Measurements from ENCODE around the gene SLC1A7. TPM values are rescaled to one million over a fixed set of nuclear protein-coding genes. Genes with fewer than 3 reads are reported as not detected.

SLC1A7 gene
- total RNA-seq, 4 donors from 2014 or later, result 0.45 to 3.7 (median 0.84) TPM

- intact Hi-C loops (cut with DNase I), result loop anchor here (10.0 kb wide), 1 partner anchor 116 kb away; no protein-coding TSS in a partner anchor
- WGBS, result 82% methylated on average over 5 of the region's 7 CpGs
- H3K9me3 ChIP-seq, result no peaks in the 10 kb centered on the region
- peaks cover 0 to 9% (median 0%) of the 10 kb centered on the region in 4 donors for H3K36me3 ChIP-seq
- peaks cover 0 to 17% (median 9%) of the 10 kb centered on the region in 4 donors for H3K4me1 ChIP-seq
- no peak overlapping the region for H3K4me3 ChIP-seq
- no peak for DNase-seq (ENCODE audit: extremely low spot score)
- no peak overlapping the region for H3K27ac ChIP-seq (replicated peaks in 1 of 4)
- no peaks in the 10 kb centered on the region for H3K27me3 ChIP-seq
- TF ChIP-seq EP300 (IDR thresholded peaks at IDR 0.05) (no peak), POLR2A (IDR thresholded peaks at IDR 0.05; ENCODE audit: low read depth) (no peak), POLR2AphosphoS5 (IDR thresholded peaks at IDR 0.05) (no peak), CTCF (IDR thresholded peaks at IDR 0.05) (no peak)
Observed at GRCh38 chr1:53069265-53069662, 73.2 kb downstream of the SLC1A7 start.

- H3K27ac ChIP-seq (replicated peaks in 1 of 4), result peak overlapping the region in 1 of 4 donors; percentile 6
- intact Hi-C loops (cut with DNase I), result loop anchor here (10.0 kb wide), 1 partner anchor 116 kb away; no protein-coding TSS in a partner anchor
- H3K4me1 ChIP-seq, result peaks cover 0 to 9% (median 5%) of the 10 kb centered on the region in 4 donors
- 88% methylated on average over 4 of the region's 7 CpGs for WGBS
- no peaks in the 10 kb centered on the region for H3K9me3 ChIP-seq
- DNase-seq (ENCODE audit: extremely low spot score), result no peak
- TF ChIP-seq POLR2A (IDR thresholded peaks at IDR 0.05; ENCODE audit: low read depth), result no peak
- no peak for TF ChIP-seq POLR2AphosphoS5 (IDR thresholded peaks at IDR 0.05)
- peaks cover 0 to 9% (median 0%) of the 10 kb centered on the region in 4 donors for H3K36me3 ChIP-seq
- H3K27me3 ChIP-seq, result peaks cover 0 to 3% (median 0%) of the 10 kb centered on the region in 4 donors
- H3K4me3 ChIP-seq, result no peak overlapping the region
Observed at GRCh38 chr1:53068314-53069099, 73.9 kb downstream of the SLC1A7 start.

- peaks cover 0 to 9% (median 0%) of the 10 kb centered on the region in 4 donors for H3K36me3 ChIP-seq
- no peak overlapping the region for H3K4me3 ChIP-seq
- WGBS, result 87% methylated on average over 2 of the region's 2 CpGs
- peak overlapping the region in 1 of 4 donors; percentile 6 for H3K27ac ChIP-seq (replicated peaks in 1 of 4)
- TF ChIP-seq CTCF (IDR thresholded peaks at IDR 0.05) (no peak), POLR2A (IDR thresholded peaks at IDR 0.05; ENCODE audit: low read depth) (no peak)
- peaks cover 2 to 14% (median 9%) of the 10 kb centered on the region in 4 donors for H3K4me1 ChIP-seq
- peaks cover 0 to 9% (median 4%) of the 10 kb centered on the region in 4 donors for H3K27me3 ChIP-seq
- no peak for DNase-seq (ENCODE audit: extremely low spot score)
- no peaks in the 10 kb centered on the region for H3K9me3 ChIP-seq
- intact Hi-C loops (cut with DNase I), result loop anchor here (10.0 kb wide), 1 partner anchor 117 kb away; no protein-coding TSS in a partner anchor
Observed at GRCh38 chr1:53067886-53068285, 74.6 kb downstream of the SLC1A7 start.

GRCh38 chr1:53066891-53067738, 75.3 kb downstream of the SLC1A7 start:
- 86% methylated on average over 9 of the region's 13 CpGs for WGBS
- intact Hi-C loops (cut with DNase I), result loop anchor here (10.0 kb wide), 1 partner anchor 118 kb away; no protein-coding TSS in a partner anchor

More at GRCh38 chr1:53066891-53067738, 75.3 kb downstream of the SLC1A7 start:
- TF ChIP-seq EP300 (IDR thresholded peaks at IDR 0.05) (no peak), CTCF (IDR thresholded peaks at IDR 0.05) (no peak), POLR2AphosphoS5 (IDR thresholded peaks at IDR 0.05) (no peak), POLR2A (IDR thresholded peaks at IDR 0.05; ENCODE audit: low read depth) (no peak)
- H3K4me3 ChIP-seq, result no peak overlapping the region
- DNase-seq (ENCODE audit: extremely low spot score), result no peak
- peaks cover 0 to 9% (median 0%) of the 10 kb centered on the region in 4 donors for H3K36me3 ChIP-seq
- peaks cover 0 to 17% (median 11%) of the 10 kb centered on the region in 4 donors for H3K27me3 ChIP-seq
- H3K9me3 ChIP-seq, result no peaks in the 10 kb centered on the region
- H3K27ac ChIP-seq (replicated peaks in 1 of 4), result peak overlapping the region in 3 of 4 donors; percentile 24 to 52 (median 45)
- peaks cover 10 to 22% (median 17%) of the 10 kb centered on the region in 4 donors for H3K4me1 ChIP-seq

Data from esophagus muscularis mucosa (tissue), 4 donors.